Activated T-cell treated with anti-CD3 and anti-CD28 coated beads, Interleukin-2, amount 50 U/mL, for 1 hour (primary cell): ENCODE data around the gene CHADL.
"Not testable (repeated sequence)": the region's sequence is repeated elsewhere in the genome, so short reads cannot be mapped to it uniquely, and the experiment has no call there.

Source experiments
- DNase-seq: peaks from one replicate; pipeline ENCODE4 v3.0.0-alpha.2; 2020

CHADL gene, protein sequence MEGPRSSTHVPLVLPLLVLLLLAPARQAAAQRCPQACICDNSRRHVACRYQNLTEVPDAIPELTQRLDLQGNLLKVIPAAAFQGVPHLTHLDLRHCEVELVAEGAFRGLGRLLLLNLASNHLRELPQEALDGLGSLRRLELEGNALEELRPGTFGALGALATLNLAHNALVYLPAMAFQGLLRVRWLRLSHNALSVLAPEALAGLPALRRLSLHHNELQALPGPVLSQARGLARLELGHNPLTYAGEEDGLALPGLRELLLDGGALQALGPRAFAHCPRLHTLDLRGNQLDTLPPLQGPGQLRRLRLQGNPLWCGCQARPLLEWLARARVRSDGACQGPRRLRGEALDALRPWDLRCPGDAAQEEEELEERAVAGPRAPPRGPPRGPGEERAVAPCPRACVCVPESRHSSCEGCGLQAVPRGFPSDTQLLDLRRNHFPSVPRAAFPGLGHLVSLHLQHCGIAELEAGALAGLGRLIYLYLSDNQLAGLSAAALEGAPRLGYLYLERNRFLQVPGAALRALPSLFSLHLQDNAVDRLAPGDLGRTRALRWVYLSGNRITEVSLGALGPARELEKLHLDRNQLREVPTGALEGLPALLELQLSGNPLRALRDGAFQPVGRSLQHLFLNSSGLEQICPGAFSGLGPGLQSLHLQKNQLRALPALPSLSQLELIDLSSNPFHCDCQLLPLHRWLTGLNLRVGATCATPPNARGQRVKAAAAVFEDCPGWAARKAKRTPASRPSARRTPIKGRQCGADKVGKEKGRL

DNA sequence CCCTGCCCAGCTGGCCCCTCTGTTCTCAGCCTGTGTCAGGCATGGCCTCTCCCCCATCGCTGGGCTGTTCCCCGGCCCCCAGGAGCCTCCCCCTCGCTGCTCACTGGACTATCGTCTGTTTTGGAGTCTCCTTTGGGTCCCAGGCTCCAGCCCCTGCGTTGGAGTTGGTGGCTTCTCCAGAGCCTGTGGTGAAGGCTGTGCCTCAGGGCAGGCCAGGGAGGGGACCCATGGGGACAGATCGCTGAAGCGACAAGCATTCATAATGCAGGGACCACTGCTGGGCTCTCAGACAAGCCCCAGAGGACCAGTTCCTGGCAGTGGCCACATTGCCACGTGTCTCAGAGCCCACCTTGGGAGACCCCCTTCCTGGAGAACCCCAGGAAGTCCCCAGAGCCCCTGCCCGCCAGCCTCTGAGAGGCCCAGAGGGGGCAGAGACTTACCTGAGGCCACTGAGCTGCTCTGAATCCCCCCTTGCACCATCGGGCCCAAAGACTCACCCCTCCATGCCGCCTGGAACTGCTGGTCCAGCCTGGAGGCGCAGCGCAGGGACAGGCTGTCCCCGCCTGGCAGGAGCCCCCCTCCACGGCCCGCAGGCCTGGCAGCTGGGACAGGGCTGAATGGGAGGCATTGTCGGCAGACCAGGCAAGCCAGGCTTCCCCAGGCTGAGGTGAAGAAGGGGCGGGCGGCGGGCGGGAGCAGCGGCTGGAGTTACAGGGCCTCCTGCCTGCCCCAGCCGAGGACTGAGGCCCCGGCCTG lies at the start of gene CHADL:
Gene CHADL (minus strand): TSS at position 555 of the 756 bp plus-strand sequence. CDS start 50 bp downstream, at position 505.
- no peak for DNase-seq

DNA sequence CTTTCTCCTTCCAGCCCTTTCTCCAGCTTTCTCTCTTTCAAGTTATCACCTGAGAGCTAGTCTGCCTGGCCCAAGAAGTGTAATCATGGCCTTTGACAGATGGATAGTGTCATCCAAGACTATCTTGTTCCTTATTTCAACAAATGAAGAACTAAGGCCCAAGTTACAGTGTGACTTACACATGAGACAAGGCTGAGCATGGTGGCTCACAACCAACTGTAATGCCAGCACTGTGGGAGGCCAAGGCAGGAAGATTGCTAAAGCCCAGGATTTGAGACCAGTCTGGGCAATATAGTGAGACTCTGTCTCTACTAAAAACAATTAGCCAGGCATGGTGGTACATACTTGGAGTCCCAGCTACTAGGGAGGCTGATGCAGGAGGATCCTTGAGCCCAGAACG lies 48.9 kb upstream of the CHADL start:
- DNase-seq, result no peak

DNA sequence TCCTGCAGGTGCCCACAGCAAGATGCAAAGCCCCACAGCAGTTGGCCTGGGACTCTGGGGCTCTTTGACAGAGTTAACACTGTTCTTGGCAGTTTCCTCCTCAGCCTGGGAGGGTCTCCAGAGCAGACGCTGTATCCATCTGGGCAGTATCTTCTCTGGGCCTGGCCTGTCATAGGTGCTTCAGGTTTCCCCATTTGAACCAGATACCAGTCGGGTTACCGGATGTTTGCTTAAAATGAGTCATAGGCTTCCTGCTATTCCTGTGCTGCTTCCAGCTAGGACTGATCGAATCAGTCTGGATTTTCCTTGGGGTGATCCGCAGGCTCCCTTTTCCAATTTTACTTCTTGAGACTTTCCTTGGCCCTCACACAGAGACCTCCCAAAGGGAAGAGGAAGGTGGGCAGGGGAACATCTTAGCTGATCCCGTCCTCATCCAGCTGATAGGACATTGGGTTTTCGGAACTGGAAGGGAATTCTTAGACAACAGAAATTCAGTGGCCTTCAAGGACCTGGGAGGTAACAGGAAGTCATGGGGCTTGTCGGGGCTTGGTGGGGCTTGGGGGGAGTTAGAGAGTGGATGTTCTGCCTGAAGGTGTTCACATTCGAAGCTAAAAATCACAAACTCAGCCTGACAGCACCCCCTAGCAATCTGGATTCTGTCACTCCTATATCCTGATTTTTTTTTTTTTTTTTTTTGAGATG lies 47.7 kb upstream of the CHADL start:
- DNase-seq, result no peak

DNA sequence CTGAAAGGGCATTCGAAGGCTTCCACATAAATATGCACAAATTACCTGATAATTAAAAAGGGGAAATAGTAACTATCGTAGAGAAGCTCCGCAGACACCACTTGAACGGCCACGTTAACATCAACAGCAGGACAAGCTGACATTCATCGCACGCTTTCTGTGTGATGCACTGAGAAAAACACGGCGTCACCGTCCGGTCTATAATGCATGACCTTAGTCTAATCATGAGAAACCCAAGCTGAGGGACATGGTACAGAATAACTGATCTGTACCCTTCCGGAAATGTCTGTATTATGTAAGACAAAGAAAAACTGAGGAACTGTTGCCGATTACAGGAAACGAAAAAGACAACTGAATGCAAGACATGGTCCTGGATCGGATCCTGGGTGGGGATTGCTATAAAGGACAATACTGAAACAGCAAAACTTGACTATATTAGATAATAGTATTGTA lies 45.9 kb upstream of the CHADL start:
- peak; percentile 51 for DNase-seq

GRCh38 chr22:41285820-41286638 lies 45.3 kb upstream of the CHADL start, which contains the start of gene RANGAP1:
Gene RANGAP1 (minus strand): TSS chr22:41286187. CDS start chr22:41281044, 5,143 bp downstream.
- DNase-seq, result peak; percentile 97

DNA sequence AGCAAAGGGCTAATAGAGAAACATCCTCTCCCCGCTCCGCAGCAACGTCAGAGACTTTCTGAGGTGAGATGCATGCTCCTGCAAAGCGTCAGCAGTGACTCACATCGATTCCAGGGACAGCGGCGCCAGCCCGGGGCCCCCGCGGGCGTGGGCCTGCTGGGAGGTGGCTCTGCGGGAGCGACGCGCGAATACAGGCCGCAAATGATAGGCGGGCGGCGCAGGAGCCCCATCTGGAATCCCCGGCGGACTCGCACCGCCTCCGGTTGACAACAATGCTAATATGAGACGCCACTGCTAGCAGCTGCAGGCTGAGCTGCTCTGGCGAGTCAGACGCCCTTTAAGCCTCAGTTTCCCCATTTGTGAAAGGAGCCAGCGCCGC lies 44.7 kb upstream of the CHADL start:
- DNase-seq, result peak; percentile 85

DNA sequence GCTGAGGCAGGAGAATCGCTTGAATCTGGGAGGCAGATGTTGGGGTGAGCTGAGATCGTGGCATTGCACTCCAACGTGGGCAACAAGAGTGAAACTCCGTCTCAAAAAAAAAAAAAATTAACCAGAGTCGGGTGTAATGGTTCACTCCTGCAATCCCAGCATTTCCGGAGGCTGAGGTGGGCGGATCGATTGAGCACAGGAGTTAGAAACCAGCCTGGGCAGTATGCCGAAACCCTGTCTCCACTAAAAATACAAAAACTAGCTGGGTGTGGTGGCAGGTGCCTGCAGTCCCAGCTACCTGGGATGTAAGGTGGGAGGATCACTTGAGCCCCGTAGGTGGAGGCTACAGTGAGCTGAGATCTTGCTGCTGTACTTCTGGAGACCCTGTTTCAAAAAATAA lies 43.7 kb upstream of the CHADL start:
- DNase-seq, result no peak

- no peak for DNase-seq
Measured at GRCh38 chr22:41280854-41281253, 40.1 kb upstream of the CHADL start.

DNA sequence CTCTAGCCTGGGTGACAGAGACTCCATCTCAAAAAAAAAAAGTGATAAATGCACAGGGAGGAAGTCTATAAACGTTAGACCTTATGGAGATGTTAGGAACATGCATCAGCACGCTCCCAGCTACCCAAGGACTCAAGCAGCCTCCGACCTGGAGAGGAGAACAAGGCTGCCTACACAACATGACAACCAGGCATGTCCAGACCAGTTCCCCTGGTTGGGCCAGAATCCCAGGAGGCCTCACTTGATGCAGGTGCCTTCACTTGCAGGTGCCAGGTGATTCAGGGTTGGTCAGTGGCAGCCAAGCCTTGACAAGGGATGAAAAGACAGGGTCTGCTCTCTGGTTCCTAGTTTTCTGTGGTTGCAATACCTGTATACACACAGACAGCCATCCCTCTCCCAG lies 39.3 kb upstream of the CHADL start:
- DNase-seq, result no peak

GRCh38 chr22:41274856-41275255 lies 34.1 kb upstream of the CHADL start:
- DNase-seq, result no peak

GRCh38 chr22:41273128-41273527 lies 32.4 kb upstream of the CHADL start:
- no peak for DNase-seq

- DNase-seq, result no peak
Measured at GRCh38 chr22:41271787-41272186, 31.1 kb upstream of the CHADL start.

DNA sequence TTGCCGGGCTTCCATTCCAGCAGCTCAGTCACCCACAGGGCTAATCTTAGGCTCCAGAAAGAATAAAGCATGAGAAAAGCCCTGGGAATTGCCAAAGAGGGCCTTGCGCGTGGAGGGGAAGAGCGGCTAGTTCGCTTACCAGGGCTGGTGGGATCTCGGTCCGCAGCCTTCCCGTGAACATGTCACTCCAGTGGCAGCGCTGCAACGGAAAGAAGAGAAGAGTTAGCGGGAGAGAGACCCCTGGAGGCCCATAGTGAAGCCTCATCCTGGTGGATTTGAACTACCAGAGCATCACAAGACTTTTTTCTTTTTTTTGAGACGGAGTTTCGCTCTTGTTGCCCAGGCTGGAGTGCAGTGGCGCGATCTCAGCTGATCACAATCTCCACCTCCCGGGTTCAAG lies 27.2 kb upstream of the CHADL start:
- no peak for DNase-seq

- DNase-seq, result no peak
Measured at GRCh38 chr22:41264408-41264941, 23.7 kb upstream of the CHADL start.

DNA sequence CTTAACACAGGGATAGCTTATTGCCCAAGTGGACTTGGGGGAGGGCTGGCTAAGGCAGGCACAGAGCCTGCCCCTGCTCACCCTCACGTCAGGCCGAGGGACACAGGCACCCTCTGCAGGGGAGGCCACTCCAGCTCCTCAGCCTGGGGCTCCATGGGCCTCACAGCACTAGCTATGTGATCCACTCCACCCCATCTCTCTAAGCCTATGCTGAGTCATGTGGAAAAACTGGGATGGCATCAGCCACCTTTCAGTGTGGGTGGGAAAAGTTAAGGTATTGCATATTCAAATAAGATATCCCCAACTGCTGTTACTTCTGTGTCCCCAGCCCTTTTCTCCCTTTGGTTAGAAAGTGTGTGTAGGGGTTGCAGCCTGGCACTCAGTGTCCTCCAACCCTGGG lies 23.0 kb upstream of the CHADL start:
- no peak for DNase-seq

DNA sequence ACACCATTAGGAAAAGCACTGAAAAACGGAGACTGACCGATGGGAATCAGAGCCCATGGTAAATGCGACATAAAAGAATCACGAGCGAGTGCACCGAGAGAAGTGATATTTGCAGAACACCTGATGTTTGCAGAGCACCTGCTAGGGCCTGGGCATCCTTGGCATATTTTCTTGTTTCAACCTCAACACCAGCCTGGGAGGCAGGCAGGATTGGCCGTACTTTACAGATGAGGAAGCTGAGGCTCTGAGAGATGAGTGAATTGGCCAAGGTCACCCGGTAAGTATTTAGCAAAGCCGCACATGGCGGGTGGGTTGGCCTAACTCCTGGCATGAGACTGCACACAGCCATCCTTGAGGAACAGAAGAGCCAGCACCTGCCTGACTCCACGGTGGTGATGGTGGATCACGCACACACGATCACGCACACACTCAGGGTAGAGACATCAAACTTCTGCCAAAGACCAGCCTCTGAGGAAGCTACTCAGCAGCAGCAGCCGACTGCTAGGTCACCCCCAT lies 21.6 kb upstream of the CHADL start:
- DNase-seq, result no peak

DNA sequence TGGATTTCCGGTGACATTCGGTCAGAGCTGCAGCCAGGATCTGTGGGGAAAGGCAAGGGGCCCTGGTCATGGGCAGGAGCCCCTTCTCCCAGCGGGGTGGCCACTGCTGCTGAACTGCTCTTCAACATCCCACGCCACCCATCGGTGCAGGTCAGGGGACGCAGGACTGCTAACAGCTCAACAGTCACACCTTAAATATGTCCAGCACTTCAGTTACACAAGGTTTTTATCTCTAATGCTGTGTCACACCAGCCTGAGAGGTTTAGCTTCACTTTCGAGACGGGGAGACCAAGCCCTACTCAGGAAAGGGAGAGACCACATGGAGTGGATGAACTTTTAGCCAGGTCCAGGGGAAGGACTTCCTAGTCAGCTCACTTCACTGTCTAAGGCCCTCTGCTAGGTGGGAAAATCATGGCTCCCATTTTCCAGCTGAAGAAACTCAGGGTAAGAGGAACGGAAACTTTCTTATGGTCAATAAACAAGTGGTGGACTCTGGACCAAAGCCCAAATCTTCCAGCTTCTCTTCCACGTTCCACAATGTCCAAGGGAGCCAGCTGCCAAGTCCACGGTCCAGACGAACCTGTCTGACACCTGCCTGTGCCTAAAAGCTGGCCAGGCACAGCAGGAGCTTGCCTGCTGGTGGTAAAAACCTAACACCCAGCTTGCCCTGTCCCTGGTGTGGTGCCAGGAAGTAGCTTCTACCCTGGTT lies 21.0 kb upstream of the CHADL start:
- no peak for DNase-seq

GRCh38 chr22:41260871-41261270 lies 20.1 kb upstream of the CHADL start:
- no peak for DNase-seq

- DNase-seq, result not testable (repeated sequence)
Measured at GRCh38 chr22:41259756-41260155, 19.0 kb upstream of the CHADL start.

DNA sequence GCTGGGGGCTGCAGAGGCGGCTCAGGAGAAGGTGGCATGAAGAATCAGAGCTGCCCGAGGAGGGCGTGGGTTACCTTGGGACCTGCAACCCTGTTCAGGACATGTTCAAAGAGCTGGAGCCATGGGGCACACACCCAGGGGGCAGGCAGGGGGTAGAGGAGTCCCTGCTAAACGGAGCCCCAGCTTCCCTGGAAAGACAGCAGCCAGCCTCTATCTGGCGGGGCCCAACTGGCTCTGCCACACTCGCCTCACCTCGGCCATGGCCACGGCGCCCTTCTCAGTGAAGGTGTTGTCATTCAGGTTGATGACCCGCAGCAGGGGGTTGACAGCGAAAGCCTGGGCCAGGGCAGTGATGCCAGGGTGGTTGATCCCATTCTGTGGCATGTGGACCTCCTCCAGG lies 17.0 kb upstream of the CHADL start:
- no peak for DNase-seq
